ENCODE measurements around the gene SBK1.
A peak's percentile ranks its signal among the peaks of the same experiment; 100 is the strongest.
"Not testable (repeated sequence)": the region's sequence is repeated elsewhere in the genome, so short reads cannot be mapped to it uniquely, and the experiment has no call there.

Gene SBK1

DNA sequence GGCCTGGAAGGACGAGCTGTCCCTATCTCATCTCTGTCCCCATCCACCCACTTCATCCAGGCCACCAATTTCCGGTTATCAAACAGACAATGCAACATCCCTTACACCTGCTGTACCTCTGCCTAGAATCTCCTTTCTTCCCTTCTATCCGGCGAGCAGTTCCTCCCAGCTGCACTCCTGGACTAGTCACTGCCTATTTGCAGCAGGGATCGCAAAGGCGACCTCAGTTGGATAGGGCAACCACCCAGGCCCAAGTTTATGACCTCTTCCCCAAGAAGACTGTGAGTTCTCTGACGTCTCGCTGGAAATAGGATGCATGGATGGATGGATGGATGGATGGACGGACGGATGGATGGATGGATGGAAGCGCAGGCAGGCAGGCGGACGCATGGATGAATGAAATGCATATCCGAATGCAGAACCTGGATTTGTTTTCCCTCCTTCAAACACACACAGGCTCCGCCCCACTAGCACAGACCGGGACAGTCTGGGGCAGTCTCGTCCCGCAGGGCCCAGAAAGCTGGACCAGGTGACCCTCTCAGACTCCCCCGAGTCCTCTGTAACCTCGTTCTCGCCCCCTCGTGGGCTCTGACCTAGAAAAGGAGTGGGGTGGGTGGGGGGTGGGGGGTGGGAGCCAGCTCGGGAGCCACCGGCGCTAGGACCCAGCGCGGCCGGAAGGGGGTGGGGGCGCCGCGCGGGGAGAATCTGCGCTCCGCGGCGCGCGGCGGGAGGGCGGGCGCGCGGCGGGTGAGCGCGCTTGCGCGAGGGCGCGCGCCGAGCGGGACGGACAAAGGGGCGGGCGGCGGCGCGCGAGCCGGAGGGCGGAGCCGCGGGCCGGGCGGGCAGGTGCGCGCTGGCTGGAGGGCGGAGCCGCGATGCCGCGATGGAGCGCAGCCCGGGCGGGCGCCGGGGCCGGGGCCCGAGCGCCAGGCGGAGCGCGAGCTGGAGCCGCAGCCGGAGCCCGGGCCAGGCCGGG is at the start of gene SBK1:
SBK1 (plus strand) TSS at position 875 of the 976 bp plus-strand sequence. CDS start 24,867 bp downstream, outside the sequence.
- Histone ChIP-seq H3K27me3 (ENCODE audit: insufficient read depth, insufficient read length) (no peaks in the 10 kb centered on the region), H3K36me3 (ENCODE audit: insufficient read depth, insufficient read length, low read length) (peaks cover 3% of the 10 kb centered on the region), H3K4me1 (ENCODE audit: insufficient read depth, insufficient read length) (peaks cover 11% of the 10 kb centered on the region), H3K9ac (ENCODE audit: insufficient read length, low read depth) (peak within 1 kb of the TSS; percentile 83), H3K4me3 (ENCODE audit: insufficient read length, low read depth) (peak within 1 kb of the TSS; percentile 79), H3K9me3 (ENCODE audit: insufficient read depth, low read length) (no peaks in the 10 kb centered on the region)
- DNase-seq (ENCODE audit: low read depth, low spot score), result no peak
- TF ChIP-seq ZNF274 (IDR thresholded peaks at IDR 0.05; ENCODE audit: low read depth, low read length) (no peak), YY1 (IDR thresholded peaks at IDR 0.05; ENCODE audit: insufficient read depth, insufficient read length) (no peak), SUZ12 (IDR thresholded peaks at IDR 0.05; ENCODE audit: extremely low read depth, insufficient read depth, insufficient read length) (no peak)

DNA sequence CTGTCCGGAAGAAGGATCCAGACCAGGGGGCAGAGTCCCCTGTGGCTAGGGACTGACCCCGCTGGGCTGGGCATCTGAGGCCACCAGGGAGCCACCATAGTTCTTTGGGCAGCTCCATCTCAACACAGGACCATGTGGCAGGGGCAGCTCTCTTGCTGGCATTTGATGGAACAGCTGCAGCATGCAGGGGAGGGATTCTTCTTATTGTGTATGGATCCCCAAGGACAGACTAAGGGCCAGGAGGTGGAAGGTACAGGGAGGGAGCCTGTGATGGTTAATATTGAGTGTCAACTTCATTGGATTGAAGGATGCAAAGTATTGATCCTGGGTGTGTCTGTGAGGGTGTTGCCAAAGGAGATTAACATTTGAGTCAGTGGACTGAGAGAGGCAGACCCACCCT is 42.8 kb upstream of the SBK1 start:
- DNase-seq (ENCODE audit: low read depth, low spot score); H3K36me3 ChIP-seq (ENCODE audit: insufficient read depth, insufficient read length, low read length); H3K9ac ChIP-seq (ENCODE audit: insufficient read length, low read depth); H3K27me3 ChIP-seq (ENCODE audit: insufficient read depth, insufficient read length); H3K4me1 ChIP-seq (ENCODE audit: insufficient read depth, insufficient read length); H3K4me3 ChIP-seq (ENCODE audit: insufficient read length, low read depth): not testable (repeated sequence)
- peaks cover 10% of the 10 kb centered on the region; the same call in 1 of the 2 replicates for H3K9me3 ChIP-seq (ENCODE audit: insufficient read depth, low read length)

DNA sequence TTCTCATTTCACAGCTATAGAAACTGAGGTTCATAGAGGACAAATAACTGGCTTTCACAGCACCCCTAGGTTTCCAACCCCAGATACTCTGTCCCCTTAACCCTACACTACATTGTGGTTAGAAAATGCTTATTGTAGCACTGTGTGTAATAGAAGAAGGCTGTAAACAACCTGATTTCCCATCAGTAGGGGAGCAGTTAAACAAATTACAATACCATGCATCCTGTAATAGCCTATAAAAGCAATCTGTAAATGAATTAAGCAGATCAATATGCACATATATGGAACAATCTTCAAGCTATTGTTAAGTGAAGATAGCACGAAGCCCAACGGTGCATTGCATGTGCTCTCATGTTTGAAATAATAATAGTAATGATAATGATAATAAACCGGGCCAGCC is 41.3 kb upstream of the SBK1 start:
- Histone ChIP-seq H3K4me1 (ENCODE audit: insufficient read depth, insufficient read length) (no peaks in the 10 kb centered on the region), H3K36me3 (ENCODE audit: insufficient read depth, insufficient read length, low read length) (no peaks in the 10 kb centered on the region), H3K9ac (ENCODE audit: insufficient read length, low read depth) (no peak overlapping the region), H3K4me3 (ENCODE audit: insufficient read length, low read depth) (no peak overlapping the region), H3K9me3 (ENCODE audit: insufficient read depth, low read length) (peaks cover 10% of the 10 kb centered on the region; the same call in 1 of the 2 replicates), H3K27me3 (ENCODE audit: insufficient read depth, insufficient read length) (no peaks in the 10 kb centered on the region)
- no peak for TF ChIP-seq SUZ12 (IDR thresholded peaks at IDR 0.05; ENCODE audit: extremely low read depth, insufficient read depth, insufficient read length)
- no peak for TF ChIP-seq ZNF274 (IDR thresholded peaks at IDR 0.05; ENCODE audit: low read depth, low read length)
- TF ChIP-seq YY1 (IDR thresholded peaks at IDR 0.05; ENCODE audit: insufficient read depth, insufficient read length), result no peak
- DNase-seq (ENCODE audit: low read depth, low spot score), result no peak

DNA sequence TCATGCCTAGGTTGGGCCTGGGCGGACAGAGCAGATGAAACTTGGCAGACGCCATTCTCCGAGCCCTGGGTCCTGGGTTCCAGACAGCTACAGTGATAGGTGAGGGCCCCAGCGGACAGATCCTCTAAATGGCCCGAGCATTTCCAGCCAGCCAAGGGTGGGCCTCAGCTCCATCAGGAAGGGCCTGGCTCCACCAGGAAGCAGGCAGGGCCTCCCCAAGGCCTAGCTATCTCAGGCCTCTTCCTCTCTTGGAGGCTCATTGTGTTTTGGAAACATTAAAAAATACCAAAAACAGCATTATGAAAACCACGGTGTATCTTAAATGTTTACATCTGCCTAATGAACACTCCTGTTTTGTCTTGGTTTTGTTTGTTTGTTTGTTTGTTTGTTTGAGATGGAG is 38.2 kb upstream of the SBK1 start:
- no peak for TF ChIP-seq ZNF274 (IDR thresholded peaks at IDR 0.05; ENCODE audit: low read depth, low read length)
- TF ChIP-seq YY1 (IDR thresholded peaks at IDR 0.05; ENCODE audit: insufficient read depth, insufficient read length), result no peak
- TF ChIP-seq SUZ12 (IDR thresholded peaks at IDR 0.05; ENCODE audit: extremely low read depth, insufficient read depth, insufficient read length), result no peak
- H3K9me3 ChIP-seq (ENCODE audit: insufficient read depth, low read length), result peaks cover 10% of the 10 kb centered on the region; the same call in 1 of the 2 replicates
- H3K27me3 ChIP-seq (ENCODE audit: insufficient read depth, insufficient read length), result no peaks in the 10 kb centered on the region
- H3K36me3 ChIP-seq (ENCODE audit: insufficient read depth, insufficient read length, low read length), result no peaks in the 10 kb centered on the region
- no peak overlapping the region for H3K4me3 ChIP-seq (ENCODE audit: insufficient read length, low read depth)
- H3K4me1 ChIP-seq (ENCODE audit: insufficient read depth, insufficient read length), result peaks cover 8% of the 10 kb centered on the region
- H3K9ac ChIP-seq (ENCODE audit: insufficient read length, low read depth), result no peak overlapping the region
- no peak for DNase-seq (ENCODE audit: low read depth, low spot score)

DNA sequence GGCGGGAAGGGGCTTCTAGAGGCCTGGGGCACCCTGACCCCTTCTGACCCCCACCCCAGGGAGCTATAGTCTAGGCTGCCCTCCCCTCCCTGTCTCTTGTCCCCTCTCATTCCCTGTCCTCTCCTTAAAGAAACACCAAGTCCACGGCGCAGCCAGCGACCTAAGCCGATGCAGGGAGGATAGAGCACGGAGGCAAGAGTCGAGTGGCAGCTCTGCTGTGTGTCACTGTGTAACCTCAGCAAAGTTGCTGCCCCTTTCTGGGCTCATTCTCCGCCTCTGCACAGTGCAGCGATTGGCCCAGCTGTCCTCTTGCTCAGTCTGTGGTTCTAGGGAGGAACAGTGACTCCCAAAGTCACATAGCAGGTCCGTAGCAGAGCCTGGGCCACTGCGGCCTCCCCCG is 36.5 kb upstream of the SBK1 start:
- peaks cover 22% of the 10 kb centered on the region for H3K4me1 ChIP-seq (ENCODE audit: insufficient read depth, insufficient read length)
- H3K27me3 ChIP-seq (ENCODE audit: insufficient read depth, insufficient read length), result no peaks in the 10 kb centered on the region
- no peaks in the 10 kb centered on the region for H3K36me3 ChIP-seq (ENCODE audit: insufficient read depth, insufficient read length, low read length)
- no peak overlapping the region for H3K9ac ChIP-seq (ENCODE audit: insufficient read length, low read depth)
- no peak overlapping the region for H3K4me3 ChIP-seq (ENCODE audit: insufficient read length, low read depth)
- DNase-seq (ENCODE audit: low read depth, low spot score), result no peak
- H3K9me3 ChIP-seq (ENCODE audit: insufficient read depth, low read length), result peaks cover 10% of the 10 kb centered on the region; the same call in 1 of the 2 replicates
- TF ChIP-seq YY1 (IDR thresholded peaks at IDR 0.05; ENCODE audit: insufficient read depth, insufficient read length) (no peak), ZNF274 (IDR thresholded peaks at IDR 0.05; ENCODE audit: low read depth, low read length) (no peak), SUZ12 (IDR thresholded peaks at IDR 0.05; ENCODE audit: extremely low read depth, insufficient read depth, insufficient read length) (no peak)

DNA sequence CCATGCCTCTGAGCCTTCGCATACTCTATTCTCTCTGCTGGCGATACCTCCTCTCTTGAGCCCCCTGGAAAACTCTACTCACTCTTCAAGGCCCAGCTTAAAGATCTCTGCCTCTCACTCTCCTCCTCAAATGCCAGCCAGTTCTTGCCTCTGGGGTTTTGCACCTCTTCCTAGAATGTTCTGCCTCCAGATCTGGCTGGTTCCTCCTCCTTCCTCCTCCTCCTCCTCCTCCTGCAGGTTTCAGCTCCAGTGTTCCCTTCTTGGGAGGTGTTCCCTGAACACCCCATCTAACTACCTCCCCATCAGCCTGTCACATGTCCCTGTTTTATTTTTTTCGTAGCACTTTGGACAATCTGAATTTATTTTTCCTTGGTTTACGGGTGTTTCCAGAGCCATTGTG is 35.1 kb upstream of the SBK1 start:
- Histone ChIP-seq H3K9me3 (ENCODE audit: insufficient read depth, low read length) (peaks cover 10% of the 10 kb centered on the region; the same call in 1 of the 2 replicates), H3K9ac (ENCODE audit: insufficient read length, low read depth) (no peak overlapping the region), H3K27me3 (ENCODE audit: insufficient read depth, insufficient read length) (no peaks in the 10 kb centered on the region), H3K4me3 (ENCODE audit: insufficient read length, low read depth) (no peak overlapping the region), H3K36me3 (ENCODE audit: insufficient read depth, insufficient read length, low read length) (no peaks in the 10 kb centered on the region), H3K4me1 (ENCODE audit: insufficient read depth, insufficient read length) (peaks cover 24% of the 10 kb centered on the region)
- TF ChIP-seq YY1 (IDR thresholded peaks at IDR 0.05; ENCODE audit: insufficient read depth, insufficient read length) (no peak), SUZ12 (IDR thresholded peaks at IDR 0.05; ENCODE audit: extremely low read depth, insufficient read depth, insufficient read length) (no peak), ZNF274 (IDR thresholded peaks at IDR 0.05; ENCODE audit: low read depth, low read length) (no peak)
- DNase-seq (ENCODE audit: low read depth, low spot score), result no peak

DNA sequence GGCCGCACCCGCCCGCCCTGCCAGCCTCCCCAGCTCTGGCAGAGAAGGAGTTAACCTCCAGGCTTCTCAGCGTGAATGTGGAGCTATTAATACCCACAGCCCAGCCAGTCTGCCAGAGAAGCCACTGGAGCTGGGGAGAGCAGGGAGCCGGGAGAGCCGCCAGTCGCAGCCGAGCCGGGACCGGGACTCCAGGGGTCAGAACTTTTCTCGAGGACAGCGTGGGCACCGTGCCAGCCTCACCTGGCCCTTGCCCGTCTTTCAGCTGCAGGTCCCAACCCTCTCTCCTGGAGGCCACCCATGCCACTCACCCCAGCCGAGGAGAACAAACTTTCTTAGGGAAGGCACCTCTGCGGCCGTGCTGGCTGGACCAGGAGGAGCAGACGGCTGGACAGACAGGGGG is 33.8 kb upstream of the SBK1 start:
- Histone ChIP-seq H3K4me3 (ENCODE audit: insufficient read length, low read depth) (peak overlapping the region; percentile 21), H3K9ac (ENCODE audit: insufficient read length, low read depth) (peak overlapping the region; percentile 79), H3K27me3 (ENCODE audit: insufficient read depth, insufficient read length) (no peaks in the 10 kb centered on the region), H3K36me3 (ENCODE audit: insufficient read depth, insufficient read length, low read length) (no peaks in the 10 kb centered on the region), H3K9me3 (ENCODE audit: insufficient read depth, low read length) (no peaks in the 10 kb centered on the region), H3K4me1 (ENCODE audit: insufficient read depth, insufficient read length) (peaks cover 28% of the 10 kb centered on the region)
- TF ChIP-seq YY1 (IDR thresholded peaks at IDR 0.05; ENCODE audit: insufficient read depth, insufficient read length), result no peak
- DNase-seq (ENCODE audit: low read depth, low spot score), result no peak

Data from NT2/D1 (cell line).